BE2C (cell line): ENCODE data around the gene SEBOX.
A peak's percentile ranks its signal among the peaks of the same experiment; 100 is the strongest.

Experiments
- DNase-seq: peaks from one replicate; pipeline ENCODE4 v3.0.0-alpha.2; 2020
- H3K27me3 ChIP-seq: fragments of 250-450 bp; sonication (Bioruptor Pico); 2 replicates; pipeline ENCODE4 v1.5.1; 2020; ENCODE audit warnings: mild to moderate bottlenecking
- H3K36me3 ChIP-seq: fragments of 250-450 bp; sonication (Bioruptor Pico); 2 replicates; pipeline ENCODE4 v1.5.1; 2020; ENCODE audit warnings: mild to moderate bottlenecking
- H3K4me1 ChIP-seq: fragments of 250-450 bp; sonication (Bioruptor Pico); 2 replicates; pipeline ENCODE4 v1.5.1; 2020
- H3K4me3 ChIP-seq: 2 replicates; pipeline ENCODE4 v1.5.1; 2011; ENCODE audit warnings: low read depth, low read length
- H3K9me3 ChIP-seq: fragments of 250-450 bp; sonication (Bioruptor Pico); 2 replicates; pipeline ENCODE4 v1.5.1; 2020
- CTCF ChIP-seq: IDR thresholded peaks from 2 replicates; pipeline ENCODE4 v1.5.1; 2012; ENCODE audit warnings: mild to moderate bottlenecking, low read depth, low read length

The SEBOX gene

GRCh38 chr17:28357061-28357900, 7.7 kb downstream of the SEBOX start, which contains the start of gene POLDIP2:
POLDIP2 (minus strand) TSS chr17:28357527; CDS start chr17:28357448, 79 bp downstream.
- peaks cover 11% of the 10 kb centered on the region; the same call in 1 of the 2 replicates for H3K36me3 ChIP-seq
- DNase-seq: peak; percentile 92
- H3K4me3 ChIP-seq: peak within 1 kb of the TSS; percentile 88
- TF ChIP-seq CTCF: no peak
- no peaks in the 10 kb centered on the region for H3K4me1 ChIP-seq
- no peaks in the 10 kb centered on the region for H3K27me3 ChIP-seq
- no peaks in the 10 kb centered on the region for H3K9me3 ChIP-seq

- Histone ChIP-seq H3K27me3 (no peaks in the 10 kb centered on the region), H3K9me3 (no peaks in the 10 kb centered on the region), H3K4me1 (no peaks in the 10 kb centered on the region), H3K4me3 (no peak overlapping the region), H3K36me3 (peaks cover 11% of the 10 kb centered on the region; the same call in 1 of the 2 replicates)
- DNase-seq: no peak
- no peak for TF ChIP-seq CTCF
Observed at GRCh38 chr17:28350271-28350670, 14.7 kb downstream of the SEBOX start.

GRCh38 chr17:28348979-28349378, 16.0 kb downstream of the SEBOX start:
- Histone ChIP-seq H3K4me3 (no peak overlapping the region), H3K4me1 (no peaks in the 10 kb centered on the region), H3K27me3 (no peaks in the 10 kb centered on the region), H3K9me3 (no peaks in the 10 kb centered on the region), H3K36me3 (peaks cover 10% of the 10 kb centered on the region; the same call in 1 of the 2 replicates)
- no peak for DNase-seq
- TF ChIP-seq CTCF: no peak

- Histone ChIP-seq H3K9me3 (no peaks in the 10 kb centered on the region), H3K27me3 (no peaks in the 10 kb centered on the region), H3K4me1 (no peaks in the 10 kb centered on the region), H3K4me3 (no peak overlapping the region), H3K36me3 (0 out of 2 replicates have a peak, but pooled peaks cover 3% of the 10 kb centered on the region)
- no peak for DNase-seq
- no peak for TF ChIP-seq CTCF
Observed at GRCh38 chr17:28347261-28347891, 17.6 kb downstream of the SEBOX start.

- Histone ChIP-seq H3K4me3 (no peak overlapping the region), H3K9me3 (no peaks in the 10 kb centered on the region), H3K36me3 (0 out of 2 replicates have a peak, but pooled peaks cover 3% of the 10 kb centered on the region), H3K4me1 (no peaks in the 10 kb centered on the region), H3K27me3 (no peaks in the 10 kb centered on the region)
- TF ChIP-seq CTCF: peak; percentile 32
- DNase-seq: no peak
Observed at GRCh38 chr17:28346746-28347246, 18.2 kb downstream of the SEBOX start.
